Endodermal cell (in vitro differentiated cells): ENCODE results near the gene GREB1. TPM values are rescaled to one million over a fixed set of nuclear protein-coding genes. Genes with fewer than 3 reads are reported as not detected.

Experiments used
- DNase-seq: peaks from one replicate; pipeline ENCODE4 v3.0.0-alpha.2; 2017
- H3K27ac ChIP-seq: 2 replicates; pipeline ENCODE4 v1.5.1; 2013; ENCODE audit warnings: mild to moderate bottlenecking, low read depth, low read length, moderate library complexity
- H3K27me3 ChIP-seq: 2 replicates; pipeline ENCODE4 v1.6.1; 2013; ENCODE audit warnings: mild to moderate bottlenecking, low read length, moderate library complexity; ENCODE audit not compliant: insufficient read depth, control insufficient read depth, poor library complexity, severe bottlenecking
- H3K36me3 ChIP-seq: 2 replicates; pipeline ENCODE4 v1.7.0; 2013; ENCODE audit warnings: mild to moderate bottlenecking, low read length, moderate library complexity; ENCODE audit not compliant: control insufficient read depth, insufficient read depth
- H3K4me1 ChIP-seq: one replicate; pipeline ENCODE4 v1.7.0; 2013; ENCODE audit warnings: low read length; ENCODE audit not compliant: control insufficient read depth, insufficient read depth
- H3K4me3 ChIP-seq: 2 replicates; pipeline ENCODE4 v1.5.1; 2013; ENCODE audit warnings: mild to moderate bottlenecking, low read length, moderate library complexity
- H3K9ac ChIP-seq: 2 replicates; pipeline ENCODE4 v1.6.1; 2013; ENCODE audit warnings: mild to moderate bottlenecking, low read length, moderate library complexity; ENCODE audit not compliant: poor library complexity, severe bottlenecking; ENCODE audit errors: extremely low read depth
- H3K9me3 ChIP-seq: 2 replicates; pipeline ENCODE4 v1.6.1; 2013; ENCODE audit warnings: mild to moderate bottlenecking, low read length, moderate library complexity; ENCODE audit not compliant: control insufficient read depth
- H3K27ac Mint-ChIP-seq: 2 replicates; pipeline ENCODE4 v1.8.0; 2020; ENCODE audit warnings: mixed read lengths
- H3K27me3 Mint-ChIP-seq: 2 replicates; pipeline ENCODE4 v1.8.0; 2021; ENCODE audit warnings: mild to moderate bottlenecking, mixed read lengths; ENCODE audit not compliant: insufficient read depth
- H3K36me3 Mint-ChIP-seq: 2 replicates; pipeline ENCODE4 v1.8.0; 2020; ENCODE audit warnings: low read depth, mixed read lengths
- H3K4me1 Mint-ChIP-seq: 2 replicates; pipeline ENCODE4 v1.8.0; 2020; ENCODE audit warnings: mixed read lengths
- H3K4me3 Mint-ChIP-seq: 2 replicates; pipeline ENCODE4 v1.8.0; 2020; ENCODE audit warnings: mild to moderate bottlenecking, moderate library complexity, mixed read lengths
- H3K9me3 Mint-ChIP-seq: 2 replicates; pipeline ENCODE4 v1.8.0; 2020; ENCODE audit warnings: mild to moderate bottlenecking, mixed read lengths
- CTCF ChIP-seq: fragments of 200-600 bp; sonication (generic); conservative IDR thresholded peaks from 2 replicates; pipeline ENCODE4 v1.5.0; 2021; ENCODE audit warnings: antibody characterized with exemption, mild to moderate bottlenecking
- WGBS, 2 experiments: methylation state at CpG; one replicate each; pipeline versions ENCODE4 v1.1.5 to v1.1.7; 2013; ENCODE audit warnings: missing lambda C conversion rate in 2 of 2, mixed read lengths in 1 of 2; ENCODE audit not compliant: insufficient coverage in 1 of 2, insufficient read length in 1 of 2; 5-methylcytosine and 5-hydroxymethylcytosine counted together
- total RNA-seq, 2 donors: library from RNA; stranded (reverse); fragmentation: NEBNext Ultra II Directional in 1 of 2; extraction: Animal tissue kit (Norgen Biotek cat#: 25700) in 1 of 2; gene quantifications; 2 replicates in 1 of 2; 3 replicates in 1 of 2; pipeline ENCODE4 v1.2.1, GENCODE V29; 2021

The GREB1 gene
- total RNA-seq, 2 donors from 2014 or later, result 86.4 to 106 TPM

- Histone ChIP-seq H3K9ac (no peak overlapping the region), H3K27me3 (no peaks in the 10 kb centered on the region), H3K4me1 (peaks cover 11% of the 10 kb centered on the region), H3K36me3 (peaks cover 50% of the 10 kb centered on the region), H3K4me3 (no peak overlapping the region), H3K27ac (no peak overlapping the region), H3K9me3 (no peaks in the 10 kb centered on the region)
- DNase-seq, result no peak
- Mint-ChIP-seq H3K4me1 (peaks cover 57% of the 10 kb centered on the region), H3K9me3 (no peaks in the 10 kb centered on the region), H3K4me3 (no peak overlapping the region), H3K27ac (peak overlapping the region; percentile 53), H3K27me3 (no peaks in the 10 kb centered on the region), H3K36me3 (peaks cover 27% of the 10 kb centered on the region)
- no peak for TF ChIP-seq CTCF
- WGBS, 2 experiments, result 93 to 98% methylated on average over 5 of the region's 5 CpGs
These were observed 20.5 kb upstream of the GREB1 start for GRCh38 chr2:11513319-11513718.

GRCh38 chr2:11514081-11514730, 19.6 kb upstream of the GREB1 start:
- no peak for TF ChIP-seq CTCF
- H3K9ac ChIP-seq, result no peak overlapping the region
- no peak for DNase-seq
- Mint-ChIP-seq H3K36me3 (peaks cover 24% of the 10 kb centered on the region), H3K9me3 (no peaks in the 10 kb centered on the region), H3K27me3 (no peaks in the 10 kb centered on the region), H3K4me3 (no peak overlapping the region), H3K4me1 (peaks cover 57% of the 10 kb centered on the region), H3K27ac (no peak overlapping the region)
- H3K4me1 ChIP-seq, result peaks cover 11% of the 10 kb centered on the region
- no peak overlapping the region for H3K27ac ChIP-seq
- H3K36me3 ChIP-seq, result peaks cover 44% of the 10 kb centered on the region
- whole genome bisulfite sequencing, 2 experiments, result 96 to 100% methylated on average over 2 to 3 of the region's 3 CpGs
- no peaks in the 10 kb centered on the region for H3K27me3 ChIP-seq
- H3K9me3 ChIP-seq, result peaks cover 6% of the 10 kb centered on the region
- no peak overlapping the region for H3K4me3 ChIP-seq

GRCh38 chr2:11514904-11515303, 18.9 kb upstream of the GREB1 start:
- no peaks in the 10 kb centered on the region for H3K27me3 Mint-ChIP-seq
- no peaks in the 10 kb centered on the region for H3K9me3 Mint-ChIP-seq
- 95 to 96% methylated on average over 3 to 6 of the region's 6 CpGs for WGBS, 2 experiments
- H3K27me3 ChIP-seq, result no peaks in the 10 kb centered on the region
- H3K4me1 Mint-ChIP-seq, result peaks cover 57% of the 10 kb centered on the region
- peaks cover 6% of the 10 kb centered on the region for H3K9me3 ChIP-seq
- H3K4me1 ChIP-seq, result peaks cover 11% of the 10 kb centered on the region
- peaks cover 18% of the 10 kb centered on the region for H3K36me3 Mint-ChIP-seq
- H3K27ac ChIP-seq, result peak overlapping the region; percentile 77
- H3K27ac Mint-ChIP-seq, result no peak overlapping the region
- no peak for DNase-seq
- peak overlapping the region; percentile 31 for H3K9ac ChIP-seq
- peak overlapping the region; percentile 24 for H3K4me3 Mint-ChIP-seq
- peak overlapping the region; percentile 0 for H3K4me3 ChIP-seq
- no peak for TF ChIP-seq CTCF
- H3K36me3 ChIP-seq, result peaks cover 37% of the 10 kb centered on the region
